ENCODE data around the gene ERRFI1.

The ERRFI1 gene

GRCh38 chr1:8003438-8004112 lies 22.5 kb downstream of the ERRFI1 start:
- DNase-seq (ENCODE audit: low read depth) = no peak

DNA sequence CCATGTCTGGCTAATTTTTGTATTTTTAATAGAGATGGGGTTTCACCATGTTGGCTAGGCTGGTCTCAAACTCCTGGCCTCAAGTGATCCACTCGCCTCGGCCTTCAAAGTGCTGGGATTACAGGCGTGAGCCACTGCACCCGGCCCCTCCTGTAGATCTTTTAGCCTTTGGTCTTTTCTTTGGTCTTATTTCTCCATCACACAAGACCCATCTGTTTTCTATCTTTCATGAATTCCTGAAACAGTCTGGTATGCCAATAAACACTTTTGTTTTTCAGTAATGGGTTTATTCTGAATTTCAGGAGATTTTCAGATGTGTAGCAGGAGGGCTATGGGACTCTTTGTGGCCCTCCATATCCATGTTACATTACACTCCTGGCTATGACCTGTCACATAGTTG lies 23.2 kb downstream of the ERRFI1 start:
- DNase-seq (ENCODE audit: low read depth) = no peak

- no peak for DNase-seq (ENCODE audit: low read depth)
Observed at GRCh38 chr1:8002329-8002910, 23.7 kb downstream of the ERRFI1 start.

GRCh38 chr1:7995437-7995836 lies 30.7 kb downstream of the ERRFI1 start:
- no peak for DNase-seq (ENCODE audit: low read depth)

GRCh38 chr1:7994827-7995226 lies 31.3 kb downstream of the ERRFI1 start:
- no peak for DNase-seq (ENCODE audit: low read depth)

GRCh38 chr1:7993593-7994479 lies 32.3 kb downstream of the ERRFI1 start:
- DNase-seq (ENCODE audit: low read depth) = no peak

DNA sequence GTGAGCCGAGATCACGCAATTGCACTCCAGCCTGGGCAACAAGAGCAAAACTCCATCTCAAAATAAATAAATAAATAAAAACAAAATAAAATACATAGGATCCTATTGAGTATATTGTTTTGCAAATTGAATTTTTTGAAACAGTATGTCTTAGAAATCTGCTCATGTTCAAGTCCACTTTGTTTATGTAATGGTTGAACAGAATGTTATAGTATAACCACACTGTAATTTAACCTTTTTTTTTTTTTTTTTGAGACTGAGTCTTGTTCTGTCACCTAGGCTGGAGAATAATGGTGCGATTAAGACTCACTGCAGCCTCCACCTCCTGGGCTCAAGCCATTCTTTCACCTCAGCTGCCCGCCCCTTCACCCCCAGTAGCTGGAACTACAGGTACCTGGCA lies 33.2 kb downstream of the ERRFI1 start:
- DNase-seq (ENCODE audit: low read depth) = no peak

DNA sequence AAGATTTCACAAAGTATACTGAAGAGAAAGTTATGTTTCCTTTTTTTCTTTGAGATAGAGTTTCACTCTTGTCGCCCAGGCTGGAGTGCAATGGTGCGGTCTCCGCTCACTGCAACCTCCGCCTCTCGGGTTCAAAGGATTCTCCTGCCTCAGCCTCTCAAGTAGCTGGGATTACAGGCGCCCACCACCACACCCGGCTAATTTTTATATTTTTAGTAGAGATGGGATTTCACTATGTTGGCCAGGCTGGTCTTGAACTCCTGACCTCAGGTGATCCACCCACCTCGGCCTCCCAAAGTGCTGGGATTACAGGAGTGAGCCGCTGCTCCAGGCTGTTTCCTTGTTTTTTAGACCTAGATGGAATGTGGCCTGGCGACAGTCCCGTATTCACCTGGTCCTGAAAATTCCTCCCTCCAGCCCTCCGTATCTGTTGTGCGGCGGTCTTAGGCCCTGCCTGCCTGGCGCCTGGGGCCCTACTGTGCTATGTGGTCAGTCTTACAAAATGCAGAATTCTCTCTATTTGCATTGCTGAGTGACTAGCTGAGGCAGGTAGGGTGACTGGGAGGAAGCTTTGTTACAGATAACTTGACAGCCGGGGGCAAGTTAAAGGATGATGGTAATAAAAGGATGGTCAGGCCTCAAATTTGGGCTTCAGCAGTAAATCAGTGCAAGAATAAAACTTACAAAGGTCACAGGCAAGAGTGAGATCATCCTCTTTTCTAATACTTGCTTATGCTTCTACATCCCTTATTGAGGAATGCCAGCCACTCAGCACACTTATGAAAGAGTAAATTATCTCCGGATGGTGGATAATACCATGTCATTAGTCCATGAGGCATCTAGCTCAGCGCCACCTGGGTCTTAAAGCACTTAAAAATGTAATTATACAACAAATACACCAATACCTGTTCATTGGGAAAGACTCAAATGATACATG lies 34.3 kb downstream of the ERRFI1 start:
- DNase-seq (ENCODE audit: low read depth) = no peak

GRCh38 chr1:7989762-7990428 lies 36.2 kb downstream of the ERRFI1 start:
- no peak for DNase-seq (ENCODE audit: low read depth)

- DNase-seq (ENCODE audit: low read depth) = no peak
Observed at GRCh38 chr1:7988576-7988975, 37.5 kb downstream of the ERRFI1 start.

DNA sequence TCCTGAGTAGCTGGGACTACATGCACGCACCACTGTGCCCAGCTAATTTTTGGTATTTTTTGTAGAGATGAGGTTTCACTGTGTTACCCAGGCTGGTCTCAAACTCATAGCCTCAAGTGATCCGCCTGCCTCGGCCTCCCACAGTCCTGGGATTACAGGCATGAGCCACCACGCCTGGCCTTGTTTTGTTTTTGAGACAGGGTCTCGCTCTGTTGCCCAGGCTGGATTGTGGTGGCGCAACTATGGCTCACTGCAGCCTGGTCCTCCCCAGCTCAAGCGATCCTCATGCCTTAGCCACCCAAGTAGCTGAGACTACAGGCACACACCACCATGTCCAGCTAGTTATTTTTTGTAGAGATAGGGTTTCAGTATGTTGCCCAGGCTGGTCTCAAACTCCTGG lies 38.6 kb downstream of the ERRFI1 start:
- DNase-seq (ENCODE audit: low read depth) = no peak

DNA sequence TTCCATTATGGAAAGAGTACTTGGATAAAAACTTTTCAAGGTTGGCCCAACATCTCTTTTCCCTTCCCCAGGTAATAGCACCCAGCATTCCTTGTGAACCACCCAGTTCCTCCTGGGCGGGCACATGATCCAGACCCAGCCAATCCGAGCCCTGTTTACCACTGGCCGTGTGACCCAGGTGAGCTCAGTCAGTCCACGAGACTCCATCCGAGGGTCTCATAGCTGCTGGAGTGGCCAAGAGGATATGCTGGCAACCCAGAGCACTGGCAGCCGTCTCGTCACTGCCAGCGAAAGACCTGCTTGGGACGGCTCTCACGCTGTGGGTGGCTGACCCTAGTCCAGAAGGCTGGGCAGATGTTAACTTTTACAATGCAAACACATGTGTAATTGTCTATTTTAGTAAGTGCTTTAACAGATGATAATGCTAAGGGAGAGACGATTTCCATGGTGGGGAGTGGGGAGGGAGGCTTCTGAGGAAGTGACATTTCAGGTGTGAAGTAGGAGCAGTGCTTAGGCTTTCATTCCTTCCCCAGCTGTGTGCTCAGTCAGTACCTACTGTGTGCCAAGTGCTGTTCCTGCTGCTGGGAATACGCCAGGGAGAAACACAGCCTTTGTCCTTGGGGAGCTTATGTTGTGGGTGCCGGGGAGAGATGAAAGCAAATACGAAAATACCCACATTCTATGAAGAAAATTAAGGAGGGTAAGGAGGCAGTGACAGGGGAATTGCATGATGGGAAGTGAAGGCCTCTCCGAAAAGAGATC lies 40.1 kb downstream of the ERRFI1 start:
- no peak for DNase-seq (ENCODE audit: low read depth)

DNA sequence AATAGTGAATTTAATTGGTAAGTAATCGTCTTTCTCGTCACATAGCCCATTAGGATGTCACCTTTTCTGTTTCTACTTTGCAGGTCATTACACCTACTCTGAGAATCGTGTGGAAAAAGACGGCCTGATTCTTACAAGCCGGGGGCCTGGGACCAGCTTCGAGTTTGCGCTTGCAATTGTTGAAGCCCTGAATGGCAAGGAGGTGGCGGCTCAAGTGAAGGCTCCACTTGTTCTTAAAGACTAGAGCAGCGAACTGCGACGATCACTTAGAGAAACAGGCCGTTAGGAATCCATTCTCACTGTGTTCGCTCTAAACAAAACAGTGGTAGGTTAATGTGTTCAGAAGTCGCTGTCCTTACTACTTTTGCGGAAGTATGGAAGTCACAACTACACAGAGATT lies 41.3 kb downstream of the ERRFI1 start:
- DNase-seq (ENCODE audit: low read depth) = no peak

DNA sequence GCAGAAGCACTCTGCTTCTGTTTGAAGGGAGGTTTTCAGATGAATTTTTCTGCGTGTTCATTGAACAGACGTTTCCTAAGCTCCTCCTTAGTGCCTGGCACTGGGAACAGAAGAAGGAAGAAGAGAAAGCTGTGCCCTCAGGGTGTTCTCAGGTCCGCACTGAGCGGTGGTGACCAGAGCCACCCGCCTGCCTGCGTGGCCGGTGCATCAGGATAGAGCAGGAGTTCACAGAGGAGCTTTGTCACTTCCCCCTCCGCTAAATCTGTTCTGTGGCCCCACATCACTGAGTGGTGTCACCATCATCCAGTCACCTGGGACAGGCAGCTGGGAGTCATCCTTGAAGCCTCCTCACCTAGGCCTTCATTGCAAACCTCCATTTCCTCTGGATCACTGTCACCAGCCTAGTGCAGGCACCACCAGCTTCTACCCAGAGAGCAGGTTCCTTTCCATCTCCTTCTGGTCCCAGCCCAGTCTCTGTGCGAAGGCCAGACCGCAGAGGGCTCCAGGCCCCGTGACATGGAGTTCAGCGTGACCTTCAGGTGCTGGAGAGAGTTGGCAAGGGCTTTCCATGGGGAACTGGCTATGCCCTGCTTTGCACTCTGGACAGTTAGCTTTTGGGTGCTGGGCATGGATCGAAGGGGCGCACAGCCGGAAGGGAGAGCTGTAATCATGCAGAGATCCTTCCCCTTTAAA lies 42.9 kb downstream of the ERRFI1 start:
- no peak for DNase-seq (ENCODE audit: low read depth)

- DNase-seq (ENCODE audit: low read depth) = no peak
Observed at GRCh38 chr1:7980984-7981383, 45.1 kb downstream of the ERRFI1 start.

GRCh38 chr1:7975212-7975865 lies 50.8 kb downstream of the ERRFI1 start:
- DNase-seq (ENCODE audit: low read depth) = peak; percentile 14

- no peak for DNase-seq (ENCODE audit: low read depth)
Observed at GRCh38 chr1:7973086-7973485, 53.0 kb downstream of the ERRFI1 start.

GRCh38 chr1:7972285-7972684 lies 53.8 kb downstream of the ERRFI1 start:
- no peak for DNase-seq (ENCODE audit: low read depth)

DNA sequence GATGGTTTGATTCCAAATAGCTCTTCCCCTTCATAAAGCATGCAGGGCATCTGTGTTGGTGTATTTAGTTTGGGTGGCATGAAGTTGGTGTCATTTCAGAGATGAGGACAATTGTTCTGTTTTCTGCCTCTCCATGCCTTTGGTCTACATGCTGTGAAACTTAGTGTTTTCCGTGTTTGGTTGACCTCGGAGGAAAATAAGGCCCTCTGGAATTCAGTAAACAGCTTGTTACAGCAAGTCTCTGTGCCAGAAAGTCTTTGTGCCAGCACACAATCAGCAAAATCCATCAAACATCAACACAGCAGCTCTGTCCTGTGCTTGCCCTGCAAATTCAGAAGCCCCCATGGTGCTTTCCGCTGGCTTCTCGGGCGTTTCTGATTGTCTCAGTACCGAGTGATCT lies 55.1 kb downstream of the ERRFI1 start:
- DNase-seq (ENCODE audit: low read depth) = no peak

DNA sequence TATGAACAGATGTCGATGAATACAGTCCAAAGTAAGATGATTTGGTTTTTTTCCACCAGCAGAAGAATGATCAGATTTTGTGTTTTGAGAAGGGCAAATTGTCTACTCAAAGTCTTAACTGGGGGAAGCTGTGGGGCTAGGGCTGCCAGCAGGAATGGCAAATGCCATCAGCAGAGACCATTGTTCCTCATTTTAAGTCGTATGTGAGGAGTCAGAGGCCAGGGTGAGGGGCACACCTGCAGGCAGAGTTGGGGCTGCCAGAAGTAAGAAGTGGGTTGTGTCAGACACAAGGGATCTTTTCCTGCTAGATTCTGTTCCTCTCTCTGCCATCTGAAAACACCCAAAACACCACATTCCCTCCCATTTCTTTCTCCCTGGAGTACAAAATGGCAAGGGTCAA lies 55.9 kb downstream of the ERRFI1 start:
- no peak for DNase-seq (ENCODE audit: low read depth)
